A549 (cell line): ENCODE results near the gene COQ7. TPM values are rescaled to one million over a fixed set of nuclear protein-coding genes. Genes with fewer than 3 reads are reported as not detected.

Experiments
- ATAC-seq, 2 experiments: fragments of 200-7000 bp in 1 of 2; fragments of >200 bp in 1 of 2; cut with Nextera tagmentation in 1 of 2; cut with Tn5 transposase in 1 of 2; 3 replicates each; pipeline versions ENCODE4 v1.8.0 to v1.9.1; 2018 to 2020; ENCODE audit warnings: mild to moderate bottlenecking in 1 of 2, moderate library complexity in 1 of 2
- CTCF ChIA-PET: fragments of 300-600 bp; sonication (Branson Sonifier 250); formaldehyde crosslinking; extraction: SDS; loops from one replicate; lab custom pipeline; 2021; ENCODE audit warnings: antibody characterized with exemption, inconsistent platforms; lab: Yijun Ruan, JAX
- POLR2A ChIA-PET: fragments of 350-600 bp; formaldehyde crosslinking; extraction: SDS; loops from one replicate; lab custom pipeline; 2021; ENCODE audit warnings: antibody characterized with exemption, inconsistent platforms; lab: Yijun Ruan, JAX
- DNase-seq, 2 experiments: peaks; one replicate each; pipeline versions ENCODE4 v3.0.0 to v3.0.0-alpha.2; 2011 to 2016; ENCODE audit warnings: low read depth in 1 of 2, low spot score in 1 of 2
- FAIRE-seq: peaks from 2 replicates; lab custom pipeline; 2011; peaks lifted over from hg19 to GRCh38; lab: Jason Lieb, UNC
- H3K27ac ChIP-seq, 2 experiments: fragments of >200 bp; sonication (Bioruptor Twin); formaldehyde crosslinking; 3 replicates each; pipeline ENCODE4 v1.5.1; 2016 to 2017
- H3K4me1 ChIP-seq: fragments of >200 bp; sonication (Bioruptor Twin); formaldehyde crosslinking; 3 replicates; pipeline ENCODE4 v1.6.1; 2016
- H3K4me2 ChIP-seq: fragments of >200 bp; sonication (Bioruptor Twin); formaldehyde crosslinking; 3 replicates; pipeline ENCODE4 v1.6.1; 2016
- H3K4me3 ChIP-seq: fragments of >200 bp; sonication (Bioruptor Twin); formaldehyde crosslinking; 3 replicates; pipeline ENCODE4 v1.5.1; 2016
- H3K9me3 ChIP-seq: fragments of >200 bp; sonication (Bioruptor Twin); formaldehyde crosslinking; 3 replicates; pipeline ENCODE4 v1.6.1; 2016
- BCL3 ChIP-seq: fragments of >200 bp; sonication (Bioruptor Twin); formaldehyde crosslinking; IDR thresholded peaks from 3 replicates; pipeline ENCODE4 v1.6.1; 2016
- BHLHE40 ChIP-seq: IDR thresholded peaks from 2 replicates; pipeline ENCODE4 v1.6.1; 2012; ENCODE audit warnings: low read depth, low read length, inconsistent platforms
- CBX2 ChIP-seq: fragments of 200-600 bp; sonication (generic); IDR thresholded peaks from 2 replicates; pipeline ENCODE4 v1.6.1; 2016; ENCODE audit warnings: low read depth, mild to moderate bottlenecking, borderline replicate concordance
- CBX8 ChIP-seq: fragments of 200-600 bp; sonication (generic); IDR thresholded peaks from 2 replicates; pipeline ENCODE4 v1.6.1; 2016
- CEBPB ChIP-seq, 2 experiments: fragments of >200 bp in 1 of 2; sonication (Bioruptor Twin) in 1 of 2; formaldehyde crosslinking in 1 of 2; IDR thresholded peaks; 2 replicates each; pipeline ENCODE4 v1.6.1; 2012 to 2016
- CHD2 ChIP-seq: fragments of 150-350 bp; IDR thresholded peaks from 2 replicates; pipeline ENCODE4 v1.6.1; 2014; ENCODE audit warnings: low read length; ENCODE audit not compliant: partially characterized antibody
- CTCF ChIP-seq: fragments of >200 bp; sonication (Bioruptor Twin); formaldehyde crosslinking; IDR thresholded peaks from 3 replicates; pipeline ENCODE4 v1.5.1; 2016
- ELK1 ChIP-seq: fragments of 150-350 bp; IDR thresholded peaks from 2 replicates; pipeline ENCODE4 v1.6.1; 2014; ENCODE audit warnings: low read depth, mild to moderate bottlenecking, low read length
- EP300 ChIP-seq, 2 experiments: fragments of >200 bp; sonication (Bioruptor Twin); formaldehyde crosslinking; IDR thresholded peaks; 2 replicates in 1 of 2; 3 replicates in 1 of 2; pipeline ENCODE4 v1.6.1; 2016 to 2017
- FOSL2 ChIP-seq, 2 experiments: fragments of 450-650 bp in 1 of 2; fragments of >200 bp in 1 of 2; sonication (Bioruptor Twin) in 1 of 2; formaldehyde crosslinking; IDR thresholded peaks; 2 replicates each; pipeline versions ENCODE4 v1.5.0 to v1.6.1; 2016 to 2020; ENCODE audit warnings: mild to moderate bottlenecking in 1 of 2, moderate library complexity in 1 of 2
- FOXS1 ChIP-seq: fragments of 250-450 bp; sonication (Bioruptor Pico); IDR thresholded peaks from 2 replicates; pipeline ENCODE4 v1.5.0; 2020; ENCODE audit warnings: mild to moderate bottlenecking, moderate library complexity
- GATA3 ChIP-seq: IDR thresholded peaks from 2 replicates; pipeline ENCODE4 v1.6.1; 2012; ENCODE audit warnings: borderline replicate concordance
- HDAC2 ChIP-seq: fragments of 200-600 bp; sonication (generic); IDR thresholded peaks from 2 replicates; pipeline ENCODE4 v1.6.1; 2016
- HEYL ChIP-seq: fragments of 250-450 bp; sonication (Bioruptor Pico); IDR thresholded peaks from 2 replicates; pipeline ENCODE4 v1.8.0; 2021; ENCODE audit warnings: mild to moderate bottlenecking, moderate library complexity
- HMGXB4 ChIP-seq: fragments of 250-450 bp; sonication (Bioruptor Pico); IDR thresholded peaks from 2 replicates; pipeline ENCODE4 v1.5.0; 2021; ENCODE audit warnings: mild to moderate bottlenecking, moderate library complexity, borderline replicate concordance
- HOXA7 ChIP-seq: fragments of 250-450 bp; sonication (Bioruptor Pico); IDR thresholded peaks from 2 replicates; pipeline ENCODE4 v1.5.0; 2020; ENCODE audit warnings: mild to moderate bottlenecking, moderate library complexity
- JUN ChIP-seq, 2 experiments: fragments of >200 bp; sonication (Bioruptor Twin); formaldehyde crosslinking; IDR thresholded peaks; 2 replicates in 1 of 2; 3 replicates in 1 of 2; pipeline ENCODE4 v1.6.1; 2016 to 2017
- KDM1A ChIP-seq: fragments of 200-600 bp; sonication (generic); IDR thresholded peaks from 2 replicates; pipeline ENCODE4 v1.6.1; 2016; ENCODE audit warnings: low read depth, mild to moderate bottlenecking
- KDM5A ChIP-seq: fragments of 200-600 bp; sonication (generic); IDR thresholded peaks from 2 replicates; pipeline ENCODE4 v1.6.1; 2016; ENCODE audit warnings: antibody characterized with exemption, mild to moderate bottlenecking
- MAFK ChIP-seq: fragments of 450-650 bp; IDR thresholded peaks from 2 replicates; pipeline ENCODE4 v1.6.1; 2014; ENCODE audit not compliant: partially characterized antibody
- MYC ChIP-seq: IDR thresholded peaks from 2 replicates; pipeline ENCODE4 v1.6.1; 2012; ENCODE audit warnings: mild to moderate bottlenecking, inconsistent platforms, low read length, improper control_type of control experiment, borderline replicate concordance
- PBX3 ChIP-seq: IDR thresholded peaks from 2 replicates; pipeline ENCODE4 v1.6.1; 2012
- PHF8 ChIP-seq: fragments of 200-600 bp; sonication (generic); IDR thresholded peaks from 2 replicates; pipeline ENCODE4 v1.6.1; 2016; ENCODE audit warnings: low read depth, mild to moderate bottlenecking, antibody characterized with exemption, moderate library complexity, borderline replicate concordance
- POLR2AphosphoS2 ChIP-seq: conservative IDR thresholded peaks from 2 replicates; pipeline ENCODE4 v1.6.1; 2012; ENCODE audit warnings: low read length, improper control_type of control experiment, inconsistent platforms
- RAD21 ChIP-seq, 2 experiments: fragments of >200 bp in 1 of 2; sonication (Bioruptor Twin) in 1 of 2; formaldehyde crosslinking in 1 of 2; IDR thresholded peaks in 1 of 2; conservative IDR thresholded peaks in 1 of 2; 2 replicates in 1 of 2; 3 replicates in 1 of 2; pipeline ENCODE4 v1.6.1; 2012 to 2018; ENCODE audit warnings: inconsistent platforms in 1 of 2
- RFX5 ChIP-seq: fragments of 450-650 bp; IDR thresholded peaks from 2 replicates; pipeline ENCODE4 v1.7.1; 2014; ENCODE audit warnings: antibody characterized with exemption, mild to moderate bottlenecking, moderate library complexity
- RNF2 ChIP-seq: fragments of 200-600 bp; sonication (generic); IDR thresholded peaks from 2 replicates; pipeline ENCODE4 v1.6.1; 2016; ENCODE audit warnings: low read depth, mild to moderate bottlenecking, antibody characterized with exemption, moderate library complexity, borderline replicate concordance
- SMC3 ChIP-seq: fragments of >200 bp; sonication (Bioruptor Twin); formaldehyde crosslinking; IDR thresholded peaks from 3 replicates; pipeline ENCODE4 v1.6.1; 2018; ENCODE audit warnings: inconsistent platforms
- TP53 ChIP-seq: fragments of 250-450 bp; sonication (Bioruptor Pico); IDR thresholded peaks from 2 replicates; pipeline ENCODE4 v1.5.0; 2021; ENCODE audit warnings: mild to moderate bottlenecking, moderate library complexity
- ZC3H11A ChIP-seq: fragments of 450-650 bp; IDR thresholded peaks from 2 replicates; pipeline ENCODE4 v1.6.1; 2014; ENCODE audit warnings: antibody characterized with exemption, mild to moderate bottlenecking
- WGBS: methylation state at CpG from one replicate; pipeline ENCODE4 v1.1.6; 2017; ENCODE audit errors: missing lambda C conversion rate; 5-methylcytosine and 5-hydroxymethylcytosine counted together
- polyA plus RNA-seq, 4 experiments: library from polyadenylated mRNA; depleted of rRNA in 3 of 4; stranded (reverse); fragments of >200 nt; fragmentation: RNase III in 1 of 4; extraction: RNeasy Plus Mini Kit Qiagen cat#74134 plus additional on column Dnase treatment in 1 of 4; gene quantifications; 2 replicates in 3 of 4; 3 replicates in 1 of 4; pipeline ENCODE4 v1.2.3, GENCODE V29; 2011 to 2017

The COQ7 gene
- polyA plus RNA-seq, 2 of the 4 experiments (the other 2 are of a cell fraction), result 16.3 to 23.8 TPM

GRCh38 chr16:19105891-19106624 lies 38.6 kb downstream of the COQ7 start:
- Histone ChIP-seq H3K9me3 (no peaks in the 10 kb centered on the region), H3K4me3 (no peak overlapping the region), H3K27ac (peak overlapping the region in 1 of 2 experiments; percentile 82; a peak in 3 of 6 replicates), H3K4me1 (peaks cover 27% of the 10 kb centered on the region), H3K4me2 (no peak overlapping the region)
- no peak for FAIRE-seq
- no peak for TF ChIP-seq MAFK
- no peak for TF ChIP-seq GATA3
- no peak for TF ChIP-seq PHF8
- TF ChIP-seq RFX5, result no peak
- no peak for TF ChIP-seq BHLHE40
- TF ChIP-seq KDM1A, result no peak
- no peak for TF ChIP-seq CEBPB (IDR thresholded peaks at IDR 0.05)
- TF ChIP-seq HOXA7 (CRISPR knock-in tag), result no peak
- no peak for TF ChIP-seq FOXS1
- TF ChIP-seq POLR2AphosphoS2, result no peak
- no peak for TF ChIP-seq CBX8
- no peak for TF ChIP-seq TP53 (CRISPR knock-in tag)
- TF ChIP-seq RAD21 (conservative IDR thresholded peaks at IDR 0.05 in 1 of 2, IDR thresholded peaks at IDR 0.05 in 1 of 2), result no peak
- no peak for TF ChIP-seq BCL3
- TF ChIP-seq CTCF, result no peak
- no peak for TF ChIP-seq PBX3
- TF ChIP-seq CHD2, result no peak
- TF ChIP-seq JUN (IDR thresholded peaks at IDR 0.05), result no peak
- no peak for TF ChIP-seq RNF2
- DNase-seq, result no peak
- ChIA-PET CTCF (interaction anchor here (0.7 to 12.5 kb wide), 7 partner anchors 8 to 139 kb away, joined by 3 to 114 read pairs (median 4); partner anchors contain the start of gene ITPRIPL2), POLR2A (no interaction called here)
- no peak for ATAC-seq
- 75% methylated on average over 11 of the region's 11 CpGs for WGBS

GRCh38 chr16:19106625-19107020 lies 39.2 kb downstream of the COQ7 start:
- Histone ChIP-seq H3K27ac (peak overlapping the region in 1 of 2 experiments; percentile 82; a peak in 3 of 6 replicates), H3K4me2 (no peak overlapping the region), H3K9me3 (no peaks in the 10 kb centered on the region), H3K4me1 (peaks cover 32% of the 10 kb centered on the region), H3K4me3 (no peak overlapping the region)
- WGBS, result 86% methylated on average over 2 of the region's 2 CpGs
- FAIRE-seq, result no peak
- TF ChIP-seq HEYL (CRISPR knock-in tag) (no peak), EP300 (IDR thresholded peaks at IDR 0.05) (no peak), FOSL2 (IDR thresholded peaks at IDR 0.05) (no peak), FOSL2 (CRISPR knock-in tag; IDR thresholded peaks at IDR 0.05) (no peak), HDAC2 (no peak), ZC3H11A (no peak), ELK1 (no peak), SMC3 (no peak), PBX3 (no peak), CBX2 (no peak), HMGXB4 (no peak), KDM5A (no peak), MYC (no peak)
- no peak for DNase-seq
- ChIA-PET POLR2A (interaction anchor here (1.1 kb wide), 1 partner anchor 17 kb away, joined by 3 read pairs; no protein-coding TSS in a partner anchor), CTCF (interaction anchor here (0.7 to 12.5 kb wide), 8 partner anchors 10 to 269 kb away, joined by 3 to 114 read pairs (median 4); no protein-coding TSS in a partner anchor)
- ATAC-seq, result no peak
